Right ventricle myocardium inferior (tissue), 1 donor: ENCODE measurements around the gene PPFIA2. TPM values are rescaled to one million over a fixed set of nuclear protein-coding genes. Genes with fewer than 3 reads are reported as not detected.
A peak's percentile ranks its signal among the peaks of the same experiment; 100 is the strongest.
"Not testable (repeated sequence)": the region's sequence is repeated elsewhere in the genome, so short reads cannot be mapped to it uniquely, and the experiment has no call there.

ENCODE experiments used
- ATAC-seq: fragments of 200-7000 bp; cut with Tn5 transposase; one replicate; pipeline ENCODE4 v1.9.1; 2020; ENCODE audit warnings: mild to moderate bottlenecking, moderate library complexity
- DNase-seq: peaks from one replicate; pipeline ENCODE4 v3.0.0; 2021; ENCODE audit errors: missing footprints
- intact Hi-C: fragments of 100-400 bp; cut with DNase I; formaldehyde crosslinking; loops from one replicate; pipeline ENCODE4 v1.11.0; 2022
- total RNA-seq: library from RNA; stranded (reverse); fragmentation: NEBNext Ultra II Directional; extraction: Animal tissue kit (Norgen Biotek cat#: 25700); gene quantifications from one replicate; pipeline ENCODE4 v1.2.1, GENCODE V29; 2021
- donor health status: DM: no; HTN: yes; CAD: no; lungs with severe emphysema.

PPFIA2 gene
- total RNA-seq, 1 donor from 2014 or later: 0.35 TPM

DNA sequence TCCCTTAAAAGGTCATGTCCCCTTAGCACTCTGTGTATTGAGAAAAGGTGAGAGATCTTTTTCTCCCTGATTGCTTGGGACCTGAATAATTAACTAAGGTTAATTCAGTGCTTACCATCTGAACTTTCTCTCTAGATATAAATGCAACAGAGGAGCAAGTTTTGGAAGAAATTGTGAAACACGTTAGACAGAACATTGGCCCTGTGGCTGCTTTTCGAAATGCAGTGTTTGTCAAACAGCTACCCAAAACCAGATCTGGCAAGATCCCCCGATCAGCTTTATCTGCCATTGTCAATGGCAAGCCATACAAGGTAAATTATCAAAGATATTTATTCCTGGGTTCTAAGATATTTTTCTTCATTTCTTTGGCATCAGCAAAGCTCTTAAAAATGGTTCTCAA lies 505.8 kb downstream of the PPFIA2 start:
- DNase-seq (no peak), ATAC-seq (no peak)
- intact Hi-C loops: no loop called here

DNA sequence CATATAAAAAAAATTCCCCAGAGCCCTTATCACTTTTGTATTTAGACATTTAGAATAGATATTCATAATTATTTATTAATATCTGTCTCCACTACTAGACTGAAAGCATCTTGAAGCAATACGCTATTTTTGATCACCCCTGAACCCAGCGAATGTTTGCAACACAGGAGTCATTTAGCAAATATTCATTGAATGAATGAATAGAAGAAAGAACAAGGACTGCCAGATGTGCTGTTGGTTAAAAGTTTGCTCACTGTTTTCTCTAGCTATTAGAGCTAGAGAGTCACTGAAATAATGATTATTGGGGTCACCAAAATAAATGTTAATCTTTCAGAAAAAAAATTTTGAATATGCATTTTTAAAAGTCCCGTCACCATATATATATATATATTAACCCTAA lies 506.9 kb downstream of the PPFIA2 start:
- ATAC-seq: no peak
- DNase-seq: no peak
- intact Hi-C loops: no loop called here

DNA sequence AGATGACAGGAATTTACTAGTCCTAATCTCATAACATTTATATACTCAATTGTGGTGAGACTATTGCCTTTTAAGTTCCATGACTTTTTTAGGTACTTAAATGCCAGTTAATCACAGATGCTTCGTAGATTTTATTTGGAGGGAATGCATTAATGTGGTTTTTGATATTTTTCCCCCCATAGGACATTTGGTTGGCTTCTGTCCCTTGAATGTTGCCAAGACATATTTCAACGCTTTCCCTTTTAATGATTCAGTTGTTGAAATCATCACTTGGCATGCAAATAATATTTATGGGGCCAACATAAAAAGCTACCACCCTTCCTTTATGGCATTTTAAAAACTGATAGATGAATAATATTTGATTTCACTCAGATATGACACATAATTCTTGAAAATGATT lies 509.2 kb downstream of the PPFIA2 start:
- intact Hi-C loops: no loop called here
- no peak for DNase-seq

DNA sequence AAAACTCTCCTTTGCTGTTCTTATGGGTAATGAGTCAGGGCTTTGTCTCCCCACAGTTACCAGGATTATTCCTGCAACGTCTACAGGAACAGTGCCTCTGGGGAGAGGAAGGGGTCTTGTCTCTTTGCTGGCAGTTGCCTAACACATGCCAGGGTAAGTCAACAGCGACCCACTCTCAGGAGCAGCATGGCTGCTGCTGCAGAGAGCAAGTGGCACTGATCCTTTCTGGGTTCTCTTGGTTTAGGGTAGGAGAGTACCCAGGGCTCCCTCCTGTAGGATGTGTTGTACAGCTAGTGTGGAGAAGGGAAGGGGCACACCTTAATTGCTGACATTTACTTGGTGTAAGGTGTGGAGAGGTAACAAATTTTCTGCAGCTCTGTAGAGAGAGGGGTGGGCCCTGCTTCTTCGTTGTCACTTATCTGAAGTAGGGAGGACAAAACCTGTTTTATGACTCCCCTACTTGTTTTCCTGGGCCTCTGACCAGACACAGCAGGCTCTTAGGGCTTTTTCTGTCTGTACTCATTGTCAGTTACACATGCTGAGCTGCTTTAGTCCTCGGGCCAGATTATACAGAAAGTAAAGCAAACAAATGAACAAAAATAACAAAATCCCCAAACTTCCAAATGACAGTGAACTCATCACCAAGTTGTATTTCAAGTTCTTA lies 513.1 kb downstream of the PPFIA2 start:
- DNase-seq: no peak
- no peak for ATAC-seq
- intact Hi-C loops: no loop called here

More for the DNA sequence above, 509.2 kb downstream of the PPFIA2 start:
- no peak for ATAC-seq

DNA sequence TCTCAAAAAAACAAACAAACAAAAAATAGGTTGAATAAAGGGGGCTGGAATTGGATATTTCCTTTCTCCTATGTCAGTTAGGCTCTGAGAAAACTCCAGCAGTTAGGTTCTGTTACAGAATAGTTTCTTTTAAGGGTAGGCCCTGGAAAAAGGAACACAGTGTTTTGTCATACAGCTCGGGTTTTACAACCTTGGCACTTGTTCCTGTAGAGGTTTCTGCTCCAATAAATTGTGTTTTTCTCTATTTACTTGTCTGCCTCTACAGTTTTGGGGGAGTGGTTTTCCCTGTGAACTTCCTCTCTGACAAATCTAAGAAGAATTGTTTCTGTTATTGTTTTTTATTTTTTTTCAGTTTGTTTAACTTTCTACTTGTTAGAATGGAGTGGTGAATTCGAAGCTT lies 513.7 kb downstream of the PPFIA2 start:
- ATAC-seq (no peak), DNase-seq (no peak)
- intact Hi-C loops: no loop called here

DNA sequence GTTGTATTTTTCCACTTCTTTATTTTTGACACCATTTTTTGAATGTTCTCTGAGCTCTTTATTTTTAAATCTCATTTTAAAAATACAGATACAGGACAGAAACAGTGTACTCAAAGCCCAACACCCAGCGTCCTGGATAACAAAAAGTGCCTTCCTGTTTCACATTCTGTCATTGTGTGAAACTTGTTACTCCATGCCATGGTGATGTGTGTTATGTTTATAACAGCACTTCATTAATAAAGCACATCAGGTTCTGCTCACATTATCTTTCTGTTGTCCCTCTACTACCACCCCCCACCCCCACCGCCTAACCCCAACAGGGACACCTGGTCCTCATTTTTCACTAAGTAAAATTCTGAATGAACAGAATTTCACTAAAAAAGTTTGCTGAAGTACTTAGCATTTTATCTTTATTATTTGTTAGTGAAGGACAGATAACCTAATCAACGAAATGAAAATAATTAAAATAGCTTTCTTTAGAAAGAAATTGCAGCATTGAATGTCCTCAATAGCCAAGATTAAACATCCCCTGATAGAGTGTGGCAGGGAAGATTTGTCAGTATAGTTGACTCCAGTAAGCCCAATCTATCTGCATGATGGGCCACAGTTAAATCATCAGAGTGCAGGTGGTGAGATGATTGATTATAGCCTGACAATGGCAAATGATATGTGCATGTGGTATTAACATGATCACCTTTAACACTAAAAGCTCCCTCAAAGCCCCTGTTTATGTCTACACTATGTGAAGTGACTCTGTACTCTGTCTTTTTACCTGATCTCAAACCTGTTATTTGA lies 527.4 kb downstream of the PPFIA2 start:
- ATAC-seq: peak; percentile 59
- no peak for DNase-seq
- intact Hi-C loops: no loop called here

DNA sequence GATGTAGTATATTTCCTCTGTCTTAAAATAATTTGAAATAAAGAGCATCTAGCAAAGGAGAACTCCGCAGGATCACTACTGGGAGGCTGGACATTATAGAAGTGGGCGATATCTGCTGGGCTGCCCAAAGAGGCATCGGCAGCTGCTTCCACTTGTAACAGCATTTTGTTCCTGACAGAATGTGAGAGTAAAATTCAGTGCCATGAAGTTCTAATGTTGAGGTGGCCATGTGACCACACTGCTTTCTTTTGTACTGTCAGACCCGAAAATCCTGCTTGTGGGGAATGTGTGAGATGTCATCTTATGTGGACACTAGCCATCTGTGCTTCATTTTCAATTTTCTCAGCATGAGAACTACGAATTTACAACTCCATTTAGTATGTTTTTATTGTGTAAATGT lies 529.4 kb downstream of the PPFIA2 start:
- ATAC-seq: no peak
- intact Hi-C loops: no loop called here

DNA sequence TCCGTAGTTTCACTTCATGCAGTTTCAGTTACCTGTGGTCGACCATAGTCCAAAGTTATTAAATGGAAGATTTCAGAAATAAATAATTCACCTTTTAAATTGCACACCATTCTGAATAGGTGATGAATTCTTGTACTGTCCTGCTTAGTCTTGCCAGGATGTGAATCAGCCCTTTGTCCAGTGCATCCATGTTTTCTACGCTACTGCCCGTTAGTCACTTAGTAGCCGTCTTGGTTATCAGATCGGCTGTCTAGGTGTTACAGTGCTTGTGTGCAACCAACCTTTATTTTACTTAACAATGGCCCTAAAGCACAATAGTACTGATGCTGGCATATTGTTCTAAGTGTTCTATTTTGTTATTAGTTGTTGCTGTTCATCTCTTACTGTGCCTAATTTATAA lies 534.5 kb downstream of the PPFIA2 start:
- no peak for DNase-seq
- no peak for ATAC-seq
- intact Hi-C loops: no loop called here

More for the DNA sequence above, 529.4 kb downstream of the PPFIA2 start:
- no peak for DNase-seq

DNA sequence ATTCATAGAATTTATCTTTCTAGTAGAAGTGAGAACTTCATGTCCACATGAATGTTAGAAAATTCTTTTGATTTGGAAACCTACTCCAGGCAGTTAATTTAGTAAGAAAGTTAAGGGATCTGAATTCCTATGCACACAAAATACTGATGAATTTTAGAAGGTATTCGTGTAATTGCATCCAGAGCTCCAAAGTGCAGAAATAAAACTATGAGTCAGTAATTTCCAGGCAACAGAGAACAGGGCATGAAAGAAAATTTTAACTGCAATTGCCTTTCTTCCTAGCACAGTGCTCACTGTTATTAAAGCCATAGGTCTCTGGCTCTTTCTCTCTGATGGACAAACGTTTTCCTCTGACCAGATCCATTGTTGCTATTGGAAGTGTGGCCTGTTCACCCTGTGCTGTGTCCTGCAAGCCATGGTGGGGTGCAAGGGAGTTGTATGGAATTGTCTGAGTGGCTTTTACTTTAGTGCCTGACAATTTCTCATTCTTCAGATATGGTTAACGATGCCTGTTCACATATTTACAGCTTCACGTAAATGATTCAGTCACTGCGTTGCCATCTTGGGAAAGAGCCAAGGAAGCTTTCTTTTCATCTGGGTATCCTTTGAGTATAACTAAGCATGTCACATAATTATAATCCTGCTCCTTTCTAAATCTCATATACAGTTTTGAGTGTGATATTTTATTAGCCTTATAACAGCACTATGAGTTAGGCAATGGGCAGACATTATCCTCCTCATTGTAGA lies 536.1 kb downstream of the PPFIA2 start:
- intact Hi-C loops: no loop called here
- ATAC-seq: no peak

DNA sequence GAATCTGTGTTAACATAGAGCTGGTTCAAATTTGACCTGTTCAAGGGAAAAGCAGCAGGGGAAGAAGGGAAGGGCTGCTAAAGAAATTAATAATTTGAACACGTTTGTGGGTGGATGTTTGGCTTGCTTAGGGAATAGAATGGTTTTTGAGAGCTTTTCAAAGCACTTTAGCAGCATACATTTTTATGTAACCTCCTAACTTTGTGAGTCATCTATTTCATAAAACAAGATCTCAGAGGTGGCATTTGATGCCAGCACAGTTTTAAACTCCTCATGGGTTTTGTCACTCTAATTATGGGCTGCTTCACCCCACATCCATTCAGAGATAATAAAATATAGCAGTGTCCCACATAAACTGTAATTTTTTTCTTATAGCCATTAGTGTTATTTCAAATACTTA lies 537.5 kb downstream of the PPFIA2 start:
- DNase-seq (no peak), ATAC-seq (no peak)
- intact Hi-C loops: no loop called here

More for the DNA sequence above, 536.1 kb downstream of the PPFIA2 start:
- no peak for DNase-seq

DNA sequence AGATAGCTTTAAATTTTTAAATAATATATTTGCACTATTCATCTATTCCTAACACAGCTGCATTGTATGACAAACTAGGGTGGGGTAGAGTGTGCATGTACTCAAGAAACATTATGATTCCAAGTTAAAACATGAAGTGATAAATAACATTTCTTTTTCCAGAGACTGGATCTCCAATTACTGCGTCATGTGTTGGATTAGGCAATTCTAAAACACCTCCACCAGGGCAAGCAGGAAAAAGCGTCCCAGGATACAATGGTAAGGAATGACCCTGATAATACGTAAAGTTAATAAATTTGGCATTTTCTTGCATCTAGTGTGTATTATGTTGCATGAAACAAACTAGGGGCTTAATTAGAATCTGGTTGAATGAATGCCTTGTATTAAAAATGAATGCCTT lies 542.4 kb downstream of the PPFIA2 start:
- DNase-seq (no peak), ATAC-seq (no peak)
- intact Hi-C loops: no loop called here

DNA sequence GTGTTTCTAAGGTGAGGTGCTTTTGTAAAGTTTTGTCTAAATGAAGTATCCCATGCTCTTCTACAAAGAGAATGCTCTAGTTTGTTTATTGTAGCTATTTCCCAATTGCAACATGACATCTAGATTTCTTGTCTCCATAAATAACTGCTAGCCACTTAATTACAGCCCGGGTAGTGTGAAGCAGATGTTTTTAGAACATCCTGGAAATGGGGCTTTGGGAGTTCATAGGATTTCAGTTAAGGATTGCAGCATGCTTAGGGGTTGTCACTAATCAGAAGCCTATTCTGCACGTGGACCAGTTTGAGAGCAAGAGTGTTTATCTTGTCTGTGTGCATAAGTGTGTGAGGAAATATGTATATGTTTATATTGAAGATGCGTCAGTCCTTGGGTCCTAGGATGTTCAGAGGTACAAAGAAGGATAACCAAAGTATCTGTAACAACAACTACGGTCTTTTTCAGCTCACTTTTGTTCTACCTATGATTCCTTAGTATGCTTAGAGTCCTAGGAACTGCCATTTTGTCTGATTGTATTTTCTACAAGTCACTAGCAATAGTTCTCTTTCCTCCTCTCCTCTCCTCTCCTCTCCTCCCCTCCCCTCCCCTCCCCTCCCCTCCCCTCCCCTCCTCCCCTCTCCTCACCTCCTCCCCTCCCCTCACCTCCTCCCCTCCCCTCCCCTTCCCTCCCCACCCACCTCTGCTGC lies 546.0 kb downstream of the PPFIA2 start:
- DNase-seq (no peak), ATAC-seq (no peak)
- intact Hi-C loops: loop anchor here (5.0 kb wide), 1 partner anchor 131 kb away; no protein-coding TSS in a partner anchor

DNA sequence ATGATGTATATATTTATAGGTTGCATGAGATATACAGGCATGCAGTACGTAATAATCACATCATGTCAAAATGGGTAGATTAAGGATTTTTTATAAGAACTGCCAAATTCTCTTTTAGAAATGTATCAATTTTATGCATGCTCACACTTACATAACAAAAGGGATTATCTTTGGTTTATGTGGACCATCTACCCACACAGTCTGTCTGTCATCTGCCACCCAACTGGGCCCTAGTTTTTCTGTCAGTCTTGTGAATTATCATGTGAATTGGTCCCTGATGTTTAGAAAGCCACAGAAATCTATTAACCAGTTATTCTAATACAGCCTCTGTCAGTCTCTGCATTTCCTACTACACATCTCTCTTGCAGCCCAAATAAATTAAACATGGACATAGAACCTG lies 547.8 kb downstream of the PPFIA2 start:
- no peak for ATAC-seq
- DNase-seq: no peak
- intact Hi-C loops: loop anchor here (5.0 kb wide), 1 partner anchor 129 kb away; no protein-coding TSS in a partner anchor

DNA sequence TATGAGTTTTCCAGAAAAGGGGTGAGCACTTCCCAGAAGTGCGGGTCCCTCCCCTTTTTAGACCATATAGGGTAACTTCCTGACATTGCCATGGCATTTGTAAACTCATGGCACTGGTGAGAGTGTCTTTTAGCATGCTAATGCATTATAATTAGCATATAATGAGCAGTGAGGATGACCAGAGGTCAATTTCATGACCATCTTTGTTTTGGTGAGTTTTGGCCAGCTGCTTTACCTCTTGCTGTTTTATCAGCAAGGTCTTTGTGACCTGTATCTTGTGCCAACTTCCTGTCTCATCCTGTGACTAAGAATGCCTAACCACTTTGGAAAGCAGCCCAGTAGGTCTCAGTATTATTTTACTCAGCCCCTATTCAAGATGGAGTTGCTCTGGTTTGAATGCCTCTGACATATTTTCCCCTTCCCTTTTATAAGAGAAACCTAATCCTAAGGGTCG lies 549.4 kb downstream of the PPFIA2 start:
- peak; percentile 80 for ATAC-seq
- intact Hi-C loops: loop anchor here (5.0 kb wide), 1 partner anchor 127 kb away; no protein-coding TSS in a partner anchor
- DNase-seq: not testable (repeated sequence)

DNA sequence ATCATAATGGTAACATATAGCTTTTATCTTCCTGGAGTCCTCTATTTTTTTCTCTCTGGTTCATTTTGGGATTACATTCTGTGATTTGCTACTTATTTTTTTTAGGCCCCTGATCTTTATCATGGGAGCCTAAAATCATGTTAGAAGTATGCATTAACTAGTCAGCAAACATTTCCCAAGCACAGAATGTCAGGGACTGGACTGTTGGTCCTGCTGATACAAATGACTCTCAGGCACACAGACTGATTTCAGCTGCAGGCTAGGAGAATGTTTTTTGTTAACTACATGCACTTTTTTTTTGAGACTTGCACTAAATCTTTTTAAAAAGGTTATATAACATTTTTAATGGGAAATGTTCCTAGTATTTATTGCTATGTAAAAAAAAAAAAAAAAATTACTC lies 550.1 kb downstream of the PPFIA2 start:
- intact Hi-C loops: no loop called here
- ATAC-seq: no peak
- DNase-seq: no peak

DNA sequence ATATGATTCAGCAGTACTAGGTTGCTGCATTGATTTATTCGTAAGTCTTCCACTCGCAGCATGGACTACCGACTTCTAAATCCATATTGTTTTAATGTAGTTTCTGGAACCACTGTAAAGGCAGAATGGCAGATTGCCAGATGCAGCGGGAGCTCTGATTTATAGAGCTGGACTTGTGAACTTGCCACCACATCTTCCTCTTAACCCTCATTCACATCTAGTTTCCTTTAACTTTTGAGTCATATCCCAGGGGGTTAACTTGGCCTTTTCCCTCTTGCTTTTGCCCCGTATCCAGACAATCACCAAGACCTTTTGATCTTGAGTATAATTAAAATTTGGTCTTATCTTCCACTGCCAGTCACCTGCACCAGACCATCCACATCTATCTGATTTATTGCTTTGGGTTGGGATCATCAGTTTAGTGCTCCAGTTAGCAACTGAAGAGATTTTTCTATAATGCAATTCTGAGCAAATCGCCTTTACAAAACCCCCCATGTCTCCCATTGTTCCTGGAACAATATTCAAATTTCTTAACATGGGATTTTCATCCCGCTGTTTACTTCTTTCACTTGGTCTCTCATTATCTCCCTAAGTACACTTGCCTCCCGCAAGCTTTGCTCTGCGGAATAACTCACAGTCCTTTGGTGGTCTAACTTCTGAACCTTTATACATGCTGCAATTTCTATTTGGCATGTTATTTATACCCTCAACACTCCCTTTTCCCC lies 550.8 kb downstream of the PPFIA2 start:
- ATAC-seq: no peak
- intact Hi-C loops: no loop called here
- no peak for DNase-seq
